Fibroblast of skin of right biceps (primary cell): Measurements from ENCODE around the gene SLF2.

ENCODE experiments used
- DNase-seq: peaks from one replicate; pipeline ENCODE4 v3.0.0-alpha.2; 2013

SLF2 gene

GRCh38 chr10:101000915-101001658, 88.3 kb downstream of the SLF2 start:
- peak; percentile 78 for DNase-seq

- no peak for DNase-seq
Measured at GRCh38 chr10:101001659-101002035, 88.9 kb downstream of the SLF2 start.

DNA sequence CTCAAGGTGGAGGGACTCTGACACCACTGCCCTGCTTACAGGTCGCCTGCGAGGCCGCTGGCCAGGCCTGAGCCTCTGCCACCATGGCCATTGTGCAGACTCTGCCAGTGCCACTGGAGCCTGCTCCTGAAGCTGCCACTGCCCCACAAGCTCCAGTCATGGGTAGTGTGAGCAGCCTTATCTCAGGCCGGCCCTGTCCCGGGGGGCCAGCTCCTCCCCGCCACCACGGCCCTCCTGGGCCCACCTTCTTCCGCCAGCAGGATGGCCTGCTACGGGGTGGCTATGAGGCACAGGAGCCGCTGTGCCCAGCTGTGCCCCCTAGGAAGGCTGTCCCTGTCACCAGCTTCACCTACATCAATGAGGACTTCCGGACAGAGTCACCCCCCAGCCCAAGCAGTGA, 89.7 kb downstream of the SLF2 start:
- DNase-seq, result no peak

- DNase-seq, result no peak
Measured at GRCh38 chr10:101003639-101004206, 91.0 kb downstream of the SLF2 start.

DNA sequence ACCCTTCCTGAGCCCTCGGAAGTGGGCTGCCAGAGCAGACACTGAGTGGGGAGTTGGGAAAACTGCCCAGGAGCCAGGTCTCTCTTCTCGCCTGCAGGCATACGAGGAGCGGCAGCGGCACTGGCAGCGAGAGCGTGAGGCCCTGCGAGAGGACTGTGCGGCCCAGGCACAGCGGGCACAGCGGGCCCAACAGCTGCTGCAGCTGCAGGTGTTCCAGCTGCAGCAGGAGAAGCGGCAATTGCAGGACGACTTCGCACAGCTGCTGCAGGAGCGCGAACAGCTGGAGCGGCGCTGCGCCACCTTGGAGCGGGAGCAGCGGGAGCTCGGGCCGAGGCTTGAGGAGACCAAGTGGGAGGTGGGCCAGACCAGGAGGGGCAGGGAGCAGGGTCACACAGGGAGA, 92.6 kb downstream of the SLF2 start:
- DNase-seq, result no peak

DNA sequence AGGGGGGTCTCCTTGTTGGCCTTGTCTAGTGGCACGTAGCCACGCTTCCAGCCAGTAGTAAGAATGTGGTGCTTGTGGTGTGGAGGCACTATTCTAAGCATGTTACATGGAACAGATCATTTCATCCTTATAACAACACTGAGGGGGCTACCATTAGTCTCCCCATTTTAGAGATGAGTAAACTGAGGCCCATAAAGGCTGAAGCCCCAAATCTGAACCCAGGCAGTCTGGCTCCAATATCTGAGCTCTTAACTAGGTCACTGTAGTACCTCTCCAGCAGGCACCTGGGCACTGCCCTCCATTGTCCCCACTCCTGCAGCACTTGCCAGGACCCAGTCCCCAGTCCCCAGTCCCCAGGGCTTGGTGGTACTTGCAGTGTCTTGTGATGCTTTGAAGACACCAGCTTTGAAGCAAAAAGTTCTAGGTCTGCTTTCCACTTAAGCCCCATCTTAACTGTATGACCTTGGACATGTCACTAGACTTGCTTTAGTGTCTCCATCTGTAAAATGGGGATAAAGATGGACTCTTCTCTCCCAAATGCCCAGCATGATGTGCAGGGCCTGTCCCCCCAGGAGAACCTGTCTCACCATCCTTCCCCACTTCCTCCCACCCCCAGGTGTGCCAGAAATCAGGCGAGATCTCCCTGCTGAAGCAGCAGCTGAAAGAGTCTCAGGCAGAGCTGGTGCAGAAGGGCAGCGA, 93.3 kb downstream of the SLF2 start:
- no peak for DNase-seq

DNA sequence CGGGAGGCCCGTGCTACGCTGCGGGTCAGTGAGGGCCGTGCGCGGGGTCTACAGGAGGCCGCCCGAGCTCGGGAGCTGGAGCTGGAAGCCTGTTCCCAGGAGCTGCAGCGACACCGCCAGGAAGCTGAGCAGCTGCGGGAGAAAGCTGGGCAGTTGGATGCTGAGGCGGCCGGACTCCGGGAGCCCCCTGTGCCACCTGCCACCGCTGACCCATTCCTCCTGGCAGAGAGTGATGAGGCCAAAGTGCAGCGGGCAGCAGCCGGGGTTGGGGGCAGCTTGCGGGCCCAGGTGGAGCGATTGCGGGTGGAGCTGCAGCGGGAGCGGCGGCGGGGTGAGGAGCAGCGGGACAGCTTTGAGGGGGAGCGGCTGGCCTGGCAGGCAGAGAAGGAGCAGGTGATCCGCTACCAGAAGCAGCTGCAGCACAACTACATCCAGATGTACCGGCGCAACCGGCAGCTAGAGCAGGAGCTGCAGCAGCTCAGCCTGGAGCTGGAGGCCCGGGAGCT, 93.9 kb downstream of the SLF2 start:
- no peak for DNase-seq

- no peak for DNase-seq
Measured at GRCh38 chr10:101007099-101007711, 94.4 kb downstream of the SLF2 start.

DNA sequence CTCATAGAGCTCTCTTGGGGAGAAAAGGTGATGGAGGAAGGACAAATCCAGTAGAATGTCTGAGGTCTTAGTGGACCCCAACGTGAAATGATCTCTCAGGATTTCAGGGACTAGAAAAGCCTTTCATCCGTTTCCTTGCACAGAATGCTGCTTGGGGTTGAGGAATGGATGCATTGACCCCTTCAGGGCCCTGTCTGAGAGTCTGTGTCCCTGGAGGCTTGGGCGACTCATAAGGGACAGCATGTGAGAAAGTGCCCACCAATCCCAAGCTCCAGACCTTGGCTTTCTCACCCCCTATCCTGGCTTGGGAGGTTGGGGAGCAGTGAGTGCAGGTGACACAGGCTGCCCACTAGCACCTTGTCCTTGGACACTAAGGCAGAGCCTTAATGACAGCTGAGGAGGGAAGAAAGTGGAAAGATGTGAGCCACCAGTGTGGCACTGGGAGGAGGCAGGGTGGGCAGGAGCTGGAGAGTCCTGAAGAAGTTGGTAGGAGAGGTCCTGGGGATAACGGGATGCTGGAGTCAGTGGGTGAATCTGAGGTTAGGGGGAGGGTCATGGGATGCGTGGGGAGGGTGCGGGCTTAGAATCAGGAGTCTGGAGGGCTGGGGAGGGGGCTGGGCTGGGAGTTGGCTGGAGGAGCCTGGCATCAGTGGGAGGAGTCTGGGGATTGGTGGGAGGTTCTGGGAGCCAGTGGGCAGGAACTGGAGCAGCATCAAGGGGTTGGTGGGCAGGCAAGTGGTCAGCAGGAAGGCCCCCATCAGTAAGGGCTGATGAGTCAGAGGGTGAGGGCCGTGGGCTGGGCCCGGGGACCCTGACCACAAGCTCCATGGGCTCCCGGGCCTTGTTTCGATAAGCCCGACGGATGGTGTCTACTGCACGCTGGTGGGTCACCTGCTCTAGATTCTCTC, 95.4 kb downstream of the SLF2 start:
- DNase-seq, result no peak

DNA sequence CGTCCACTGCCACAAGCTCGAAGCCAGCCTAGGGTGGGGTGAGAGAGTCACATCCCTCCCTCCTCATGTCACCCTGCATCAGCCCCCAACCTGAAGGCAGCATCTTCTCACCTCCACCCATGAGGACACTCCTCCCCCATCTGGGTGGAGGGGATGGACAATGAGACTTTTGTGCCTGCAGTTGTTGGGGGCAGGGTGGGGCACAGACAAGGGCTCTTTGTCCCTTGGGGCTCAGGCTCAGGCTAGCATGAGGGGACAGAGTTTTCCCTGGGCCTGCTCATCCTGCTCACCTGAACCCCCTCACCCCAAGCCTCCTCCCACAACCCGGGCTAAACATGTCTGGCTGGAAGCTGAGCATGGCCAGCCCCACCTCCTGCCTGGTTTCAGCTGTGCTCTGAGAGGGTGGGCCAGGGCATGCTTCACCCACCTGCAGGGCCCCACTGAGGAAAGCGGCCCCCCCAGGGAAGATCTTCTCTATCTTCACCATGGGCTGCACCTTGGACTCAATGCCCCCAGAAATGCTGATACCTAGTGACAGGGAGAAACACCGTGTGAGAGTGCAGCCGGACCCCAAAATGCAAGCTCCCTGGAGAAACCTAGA, 96.2 kb downstream of the SLF2 start:
- DNase-seq, result no peak

- no peak for DNase-seq
Measured at GRCh38 chr10:101010329-101010728, 97.6 kb downstream of the SLF2 start.

DNA sequence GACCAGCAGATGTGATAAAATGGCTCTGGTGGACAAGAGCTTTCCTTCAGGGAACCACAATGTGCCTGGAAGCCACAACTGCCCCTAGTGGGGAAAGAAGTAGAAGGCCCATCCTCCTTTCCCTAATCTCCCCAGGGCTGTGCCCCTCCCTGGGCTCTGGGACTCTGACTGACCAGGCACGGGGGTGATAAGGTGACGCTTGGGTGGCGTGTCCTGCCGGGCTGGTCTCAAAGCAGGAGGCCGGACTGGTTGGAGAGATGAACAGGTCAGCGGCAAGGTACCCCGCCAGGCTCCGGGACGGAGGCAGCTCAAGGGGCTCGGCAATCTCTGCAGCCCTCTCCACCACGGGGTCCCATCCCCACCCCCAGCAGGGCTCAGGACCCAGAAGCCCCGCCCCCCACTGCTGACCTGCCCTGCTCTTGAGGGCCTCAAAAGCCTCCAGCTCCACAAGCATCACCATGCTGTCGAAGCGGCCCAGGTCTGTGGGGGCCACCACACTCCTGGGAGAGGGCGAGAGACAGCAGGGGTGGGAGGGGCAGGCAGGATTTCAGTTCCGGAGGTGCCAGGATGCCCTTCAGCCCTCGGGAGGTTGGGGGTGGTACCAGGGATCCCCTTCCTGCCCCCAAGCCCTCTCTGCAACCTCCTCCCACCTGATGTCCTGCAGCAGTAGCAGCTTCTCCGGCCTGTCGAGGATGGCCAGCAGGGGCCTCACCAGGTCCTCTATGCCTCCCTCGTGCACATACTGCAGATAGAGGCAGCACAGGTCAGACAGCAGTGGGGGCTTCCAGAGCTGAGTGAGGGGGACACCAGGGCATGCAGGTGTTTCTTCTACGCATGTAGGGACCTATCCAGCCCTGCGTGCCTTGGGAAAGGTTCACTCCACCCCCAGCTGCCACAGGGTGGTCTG, 99.0 kb downstream of the SLF2 start:
- DNase-seq, result no peak

DNA sequence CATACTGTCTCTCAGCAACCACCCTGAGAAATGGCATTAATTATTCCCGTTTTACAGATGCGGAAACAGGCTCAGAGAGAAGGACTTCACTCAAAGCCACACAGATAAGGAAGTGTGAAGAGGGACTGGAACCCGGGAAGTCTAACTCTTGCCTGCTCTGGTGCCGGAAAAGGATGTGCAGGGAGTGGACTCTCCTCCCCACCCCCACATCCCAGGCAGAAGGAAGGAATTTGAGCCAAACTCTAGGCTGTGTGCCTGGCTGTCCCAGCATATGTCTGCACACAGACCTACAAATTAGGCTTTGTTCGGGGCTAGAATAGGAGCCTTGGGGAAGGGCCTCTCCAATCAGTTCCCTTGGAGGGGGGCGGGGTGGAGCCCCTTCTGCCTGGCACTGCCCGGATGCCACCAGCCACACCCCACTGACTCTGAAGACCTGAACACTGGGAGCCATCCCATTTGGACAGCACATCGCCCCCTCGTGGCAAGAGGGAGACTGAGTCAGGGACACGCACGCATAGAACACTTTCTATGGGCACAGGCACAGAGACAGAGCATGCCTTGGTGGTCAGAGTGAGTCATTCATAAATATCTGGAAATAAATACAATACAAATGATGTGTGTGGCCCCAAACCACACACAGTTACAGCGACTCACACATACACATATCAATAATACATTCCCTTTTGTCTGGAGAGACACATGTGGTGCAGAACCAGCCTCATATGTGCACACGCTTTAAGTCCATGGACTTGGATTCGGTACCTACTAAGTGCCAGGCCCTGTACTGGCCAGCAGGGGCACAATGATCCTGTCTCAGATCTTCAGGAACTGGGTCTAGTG, 100.0 kb downstream of the SLF2 start:
- DNase-seq, result peak; percentile 95

GRCh38 chr10:101013365-101013825, 100.6 kb downstream of the SLF2 start:
- DNase-seq, result no peak

DNA sequence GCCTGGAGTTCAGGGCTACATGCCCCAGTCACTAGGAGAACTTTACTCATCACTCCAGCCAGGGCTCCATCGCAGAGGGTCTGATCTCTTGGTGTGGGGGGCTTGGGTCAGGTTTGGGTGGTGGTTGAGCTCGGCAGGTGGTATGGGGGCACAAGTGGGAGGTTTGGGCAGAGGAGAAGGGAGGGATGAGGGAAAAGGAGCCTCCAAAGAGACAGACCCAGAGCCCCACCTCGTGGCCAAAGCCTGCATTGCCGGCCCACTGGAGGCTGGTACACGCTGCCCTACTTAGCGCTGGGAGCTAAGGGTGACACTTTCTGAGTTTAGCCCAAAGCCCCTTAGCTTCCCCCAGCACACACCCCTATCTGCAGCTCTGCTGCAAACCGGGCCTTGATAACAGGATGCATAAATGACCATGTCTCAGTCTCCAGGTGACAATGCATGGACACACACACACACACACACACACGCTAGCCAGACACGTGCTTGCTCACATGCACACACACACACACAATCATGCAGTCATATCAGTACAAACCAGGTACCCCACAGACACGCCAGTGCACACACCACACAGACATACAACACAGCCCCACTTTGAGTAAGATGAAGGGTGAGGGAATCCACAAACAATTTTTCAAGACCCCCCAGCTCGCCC, 101.6 kb downstream of the SLF2 start:
- peak; percentile 60 for DNase-seq
